AG04450 (cell line): Measurements from ENCODE around the gene USB1. TPM values are rescaled to one million over a fixed set of nuclear protein-coding genes. Genes with fewer than 3 reads are reported as not detected.

Experiments
- CTCF ChIA-PET: fragments of 300-600, 350-600 bp; formaldehyde crosslinking; extraction: SDS; loops from one replicate; lab custom pipeline; 2022; ENCODE audit warnings: antibody characterized with exemption, inconsistent platforms; lab: Charles Lee
- POLR2A ChIA-PET: fragments of 350-600 bp; formaldehyde crosslinking; extraction: SDS; loops from one replicate; lab custom pipeline; 2021; ENCODE audit warnings: antibody characterized with exemption, inconsistent platforms; lab: Yijun Ruan, JAX
- DNase-seq: peaks from one replicate; pipeline ENCODE4 v3.0.0-alpha.2; 2011; ENCODE audit warnings: low read depth, low spot score
- H3K27ac ChIP-seq: one replicate; pipeline ENCODE4 v1.5.1; 2012; ENCODE audit warnings: low read depth, low read length, control low read depth
- H3K27me3 ChIP-seq: one replicate; pipeline ENCODE4 v1.6.0; 2012; ENCODE audit warnings: low read length; ENCODE audit not compliant: control insufficient read depth, insufficient read depth
- H3K4me3 ChIP-seq: 2 replicates; pipeline ENCODE4 v1.5.1; 2011; ENCODE audit warnings: mild to moderate bottlenecking, low read depth, low read length, control low read depth
- H3K9me3 ChIP-seq: 2 replicates; pipeline ENCODE4 v1.5.1; 2012; ENCODE audit warnings: low read length; ENCODE audit not compliant: control insufficient read depth, insufficient read depth
- polyA plus RNA-seq: library from polyadenylated mRNA; depleted of rRNA; stranded (reverse); fragments of >200 nt; gene quantifications from 2 replicates; pipeline ENCODE4 v1.2.3, GENCODE V29; 2011
- TF ChIP-seq, protein P1 (sequence below): IDR thresholded peaks from 2 replicates; pipeline ENCODE4 v1.5.1; 2011; ENCODE audit warnings: low read depth, low read length, control low read depth, inconsistent platforms

USB1 gene
- polyA plus RNA-seq, 1 experiment, result 48.7 TPM

DNA sequence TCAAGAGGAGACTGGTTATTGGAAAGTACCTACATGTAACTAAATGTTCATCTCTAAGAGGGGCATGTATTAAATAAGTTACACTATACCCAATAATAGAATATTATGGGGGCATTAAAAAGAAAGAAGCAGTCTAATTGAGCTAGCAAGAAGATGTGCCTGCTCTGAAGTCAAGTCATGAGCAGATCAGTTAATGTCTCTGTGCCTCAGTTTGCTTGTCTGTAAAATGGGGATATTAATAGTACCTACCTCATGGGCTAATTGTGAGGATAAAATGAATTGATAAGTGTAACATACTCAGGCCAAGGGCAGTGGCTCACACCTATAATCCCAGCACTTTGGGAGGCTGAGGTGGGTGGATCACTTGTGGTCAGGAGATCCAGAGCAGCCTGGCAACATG is 33.3 kb upstream of the USB1 start:
- H3K27me3 ChIP-seq, result peaks cover 28% of the 10 kb centered on the region
- DNase-seq, result no peak
- TF ChIP-seq, protein P1, sequence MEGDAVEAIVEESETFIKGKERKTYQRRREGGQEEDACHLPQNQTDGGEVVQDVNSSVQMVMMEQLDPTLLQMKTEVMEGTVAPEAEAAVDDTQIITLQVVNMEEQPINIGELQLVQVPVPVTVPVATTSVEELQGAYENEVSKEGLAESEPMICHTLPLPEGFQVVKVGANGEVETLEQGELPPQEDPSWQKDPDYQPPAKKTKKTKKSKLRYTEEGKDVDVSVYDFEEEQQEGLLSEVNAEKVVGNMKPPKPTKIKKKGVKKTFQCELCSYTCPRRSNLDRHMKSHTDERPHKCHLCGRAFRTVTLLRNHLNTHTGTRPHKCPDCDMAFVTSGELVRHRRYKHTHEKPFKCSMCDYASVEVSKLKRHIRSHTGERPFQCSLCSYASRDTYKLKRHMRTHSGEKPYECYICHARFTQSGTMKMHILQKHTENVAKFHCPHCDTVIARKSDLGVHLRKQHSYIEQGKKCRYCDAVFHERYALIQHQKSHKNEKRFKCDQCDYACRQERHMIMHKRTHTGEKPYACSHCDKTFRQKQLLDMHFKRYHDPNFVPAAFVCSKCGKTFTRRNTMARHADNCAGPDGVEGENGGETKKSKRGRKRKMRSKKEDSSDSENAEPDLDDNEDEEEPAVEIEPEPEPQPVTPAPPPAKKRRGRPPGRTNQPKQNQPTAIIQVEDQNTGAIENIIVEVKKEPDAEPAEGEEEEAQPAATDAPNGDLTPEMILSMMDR, result no peak
- H3K27ac ChIP-seq, result no peak overlapping the region
- ChIA-PET POLR2A (no interaction called here), CTCF (no interaction called here)
- H3K9me3 ChIP-seq, result no peaks in the 10 kb centered on the region
- H3K4me3 ChIP-seq, result no peak overlapping the region

DNA sequence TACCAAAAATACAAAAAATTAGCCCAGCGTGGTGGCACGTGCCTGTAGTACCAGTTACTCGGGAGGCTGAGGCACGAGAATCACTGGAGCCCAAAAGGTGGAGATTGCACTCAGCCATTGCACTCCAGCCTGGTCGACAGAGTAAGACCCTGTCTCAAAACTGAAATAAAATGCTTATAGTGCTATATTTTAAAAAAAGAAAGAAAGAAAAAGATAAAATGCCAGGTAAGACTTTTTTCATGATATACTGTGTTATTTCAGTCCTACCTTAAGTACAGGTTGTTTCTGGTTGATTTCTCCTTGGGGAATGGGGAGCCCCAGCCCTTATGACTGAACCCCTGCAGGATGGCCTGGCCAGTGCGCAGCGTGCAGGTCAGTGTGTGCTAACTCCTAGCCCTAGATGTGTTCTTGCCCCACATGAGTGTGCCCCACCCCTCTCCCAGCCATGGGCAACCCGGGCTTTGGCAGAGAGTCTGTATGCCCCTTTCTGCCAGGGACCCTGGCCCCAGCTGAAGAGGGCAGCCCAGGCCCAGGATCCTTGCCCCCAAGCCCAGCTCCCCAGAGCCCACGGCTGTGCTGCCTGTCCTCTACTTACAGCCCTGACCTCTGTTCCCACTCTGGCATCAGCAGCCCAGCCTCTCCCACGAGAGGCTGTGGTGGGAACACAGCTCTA is 31.6 kb upstream of the USB1 start:
- no peaks in the 10 kb centered on the region for H3K9me3 ChIP-seq
- H3K4me3 ChIP-seq, result no peak overlapping the region
- ChIA-PET CTCF (no interaction called here), POLR2A (no interaction called here)
- DNase-seq, result no peak
- TF ChIP-seq, protein P1, result no peak
- H3K27ac ChIP-seq, result no peak overlapping the region
- H3K27me3 ChIP-seq, result peaks cover 25% of the 10 kb centered on the region

GRCh38 chr16:57970319-57970718 is 30.9 kb upstream of the USB1 start:
- POLR2A ChIA-PET, result no interaction called here
- TF ChIP-seq, protein P1, result no peak

DNA sequence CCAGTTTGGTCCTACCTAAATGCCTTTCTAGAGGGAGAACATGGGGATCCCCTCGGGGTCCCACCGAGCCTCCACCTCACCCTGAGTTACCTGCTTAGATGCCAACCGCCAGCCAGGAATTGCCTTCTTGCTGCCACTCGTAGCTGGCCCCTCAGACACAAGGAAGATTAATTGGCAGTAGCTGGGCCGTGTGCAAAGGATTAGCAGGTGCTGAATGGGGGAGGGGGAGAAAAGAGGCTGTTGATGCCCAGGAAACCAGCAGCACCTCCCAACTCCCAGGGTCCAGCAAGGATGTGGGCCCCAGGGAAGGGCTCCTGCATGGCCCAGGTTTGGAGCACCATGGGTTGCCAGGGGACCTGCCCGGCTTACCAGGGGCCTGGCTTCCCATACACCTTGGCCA is 30.2 kb upstream of the USB1 start, which contains the start of gene CNGB1:
TSS of gene CNGB1 (minus strand) at position 159 of the 400 bp plus-strand sequence. CDS start 3,842 bp downstream, outside the sequence.
- Histone ChIP-seq H3K9me3 (no peaks in the 10 kb centered on the region), H3K27me3 (peaks cover 25% of the 10 kb centered on the region), H3K4me3 (no peak within 1 kb of the TSS), H3K27ac (no peak within 1 kb of the TSS)
- CTCF ChIA-PET, result interaction anchor here (1.2 kb wide), 1 partner anchor 72 kb away, joined by 4 read pairs; no protein-coding TSS in a partner anchor
- TF ChIP-seq, protein P1, result no peak
- POLR2A ChIA-PET, result no interaction called here
- no peak for DNase-seq

More at GRCh38 chr16:57970319-57970718, 30.9 kb upstream of the USB1 start:
- no peak overlapping the region for H3K27ac ChIP-seq
- H3K27me3 ChIP-seq, result peaks cover 25% of the 10 kb centered on the region
- H3K9me3 ChIP-seq, result no peaks in the 10 kb centered on the region
- CTCF ChIA-PET, result no interaction called here
- DNase-seq, result no peak
- no peak overlapping the region for H3K4me3 ChIP-seq

DNA sequence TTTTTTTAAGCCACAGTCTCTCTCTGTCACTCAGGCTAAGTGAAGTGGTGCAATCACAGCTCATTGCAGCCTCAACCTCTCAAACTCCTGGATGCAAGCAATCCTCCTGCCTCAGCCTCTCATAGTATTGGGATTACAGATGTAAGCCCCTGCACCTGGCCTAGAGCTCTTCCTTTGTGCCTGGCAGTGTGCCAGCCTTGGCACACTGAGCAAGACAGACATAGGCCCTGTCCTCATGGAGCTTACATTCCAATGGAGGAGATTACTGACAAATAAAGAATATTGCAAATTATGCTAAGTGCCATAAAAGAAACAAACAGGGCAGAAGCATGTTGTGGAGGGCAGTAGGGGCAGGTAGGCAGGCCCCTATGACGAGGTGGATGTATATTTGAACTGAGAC is 29.4 kb upstream of the USB1 start:
- ChIA-PET POLR2A (no interaction called here), CTCF (interaction anchor here (1.2 kb wide), 1 partner anchor 72 kb away, joined by 4 read pairs; no protein-coding TSS in a partner anchor)
- TF ChIP-seq, protein P1, result no peak
- H3K27ac ChIP-seq, result no peak overlapping the region
- no peak for DNase-seq
- H3K27me3 ChIP-seq, result peaks cover 27% of the 10 kb centered on the region
- H3K4me3 ChIP-seq, result no peak overlapping the region
- no peaks in the 10 kb centered on the region for H3K9me3 ChIP-seq
